GM21526 (cell line): Measurements from ENCODE around the gene SIGLEC11.

Experiments used
- ATAC-seq: cut with Tn5 transposase; IDR thresholded peaks from one replicate; pipeline ENCODE4 v1.9.1; 2021; ENCODE audit warnings: moderate library complexity; ENCODE audit not compliant: unreplicated experiment, low FRiP score

SIGLEC11 gene

GRCh38 chr19:49908480-49909420, 52.2 kb downstream of the SIGLEC11 start:
- ATAC-seq: no peak

GRCh38 chr19:49907745-49908446, 53.1 kb downstream of the SIGLEC11 start:
- ATAC-seq: no peak

- ATAC-seq: no peak
Measured at GRCh38 chr19:49906879-49907564, 54.0 kb downstream of the SIGLEC11 start.

GRCh38 chr19:49904136-49904535, 56.8 kb downstream of the SIGLEC11 start:
- no peak for ATAC-seq
